Pancreas (tissue), 10 donors: ENCODE results near the gene MCRIP2. TPM values are rescaled to one million over a fixed set of nuclear protein-coding genes. Genes with fewer than 3 reads are reported as not detected.

ENCODE experiments used
- ATAC-seq, 4 donors: fragments of 200-7000 bp; cut with Tn5 transposase; one replicate each; pipeline versions ENCODE4 v1.8.0 to v1.9.1; 2020; ENCODE audit warnings: mild to moderate bottlenecking in 4 of 4, moderate library complexity in 4 of 4
- DNase-seq, 6 donors: peaks; one replicate each; pipeline ENCODE4 v3.0.0-alpha.2; 2020
- FAIRE-seq: peaks from 2 replicates; lab custom pipeline; 2012; peaks lifted over from hg19 to GRCh38; lab: Jason Lieb, UNC
- H3K27ac ChIP-seq, 4 donors: fragments of 200-600 bp; sonication (generic); 1 replicate in 3 of 4; 2 replicates in 1 of 4; pipeline versions ENCODE4 v1.5.0 to v1.8.0; 2020
- H3K27me3 ChIP-seq, 4 donors: fragments of 200-600 bp; one replicate each; pipeline ENCODE4 v1.8.0; 2021
- H3K36me3 ChIP-seq, 3 donors: fragments of 200-600 bp; sonication (generic) in 1 of 3; one replicate each; pipeline versions ENCODE4 v1.5.0 to v1.8.0; 2020 to 2021
- H3K4me1 ChIP-seq, 3 donors: fragments of 200-600 bp; one replicate each; pipeline ENCODE4 v1.8.0; 2021
- H3K4me3 ChIP-seq, 4 donors: fragments of 200-600 bp; sonication (generic) in 2 of 4; one replicate each; pipeline versions ENCODE4 v1.5.0 to v1.8.0; 2020 to 2021
- H3K9me3 ChIP-seq, 4 donors: fragments of 200-600 bp; one replicate each; pipeline ENCODE4 v1.8.0; 2021
- CTCF ChIP-seq, 4 donors: fragments of 200-600 bp; sonication (generic) in 3 of 4; IDR thresholded peaks; one replicate each; pipeline versions ENCODE4 v1.5.0 to v1.8.0; 2021; ENCODE audit warnings: antibody characterized with exemption in 4 of 4
- WGBS, 2 donors: extraction: QIAGEN DNeasy Blood & Tissue Kit; methylation state at CpG; one replicate each; pipeline ENCODE4 v1.1.7; 2013; 5-methylcytosine and 5-hydroxymethylcytosine counted together
- intact Hi-C, 3 donors: fragments of 100-400 bp; cut with DNase I; formaldehyde crosslinking; loops; one replicate each; pipeline versions ENCODE4 v1.11.1 to v1.14.2; 2022
- polyA plus RNA-seq, 2 donors: library from polyadenylated mRNA; stranded (reverse); fragments of 200-250 nt; gene quantifications; one replicate each; pipeline ENCODE4 v1.2.3, GENCODE V29; 2013
- total RNA-seq, 6 donors: library from RNA; stranded (reverse); fragmentation: NEBNext Ultra II Directional in 4 of 6; extraction: Animal tissue kit (Norgen Biotek cat#: 25700) in 4 of 6; gene quantifications; one replicate each; pipeline versions ENCODE4 v1.2.1 to v1.2.4, GENCODE V29; 2021 to 2023
- donor health status: healthy with polysubstance abuse.
- donor health status: DM: no; HTN: no; CAD: no; lungs with moderate emphysema.
- donor health status: DM: no; HTN: no; CAD: no.
- donor health status: control.
- donor health status: control.
- donor health status: Bipolar disorder and iron deficiency.
- donor health status: DM: yes; HTN: yes; CAD: no.
- donor health status: DM: no; HTN: no; CAD: no.
- donor health status: DM: no; HTN: no; CAD: no.
- donor health status: DM: yes; HTN: yes; CAD: no.

The MCRIP2 gene
- total and polyA plus RNA-seq, 8 donors, result 19.0 to 89.3 (median 27.7) TPM

GRCh38 chr16:657487-657886, 15.9 kb downstream of the MCRIP2 start:
- Histone ChIP-seq H3K4me1 (peaks cover 5 to 7% (median 5%) of the 10 kb centered on the region in 3 donors), H3K36me3 (peaks cover 0 to 12% (median 0%) of the 10 kb centered on the region in 3 donors), H3K9me3 (no peaks in the 10 kb centered on the region), H3K27me3 (no peaks in the 10 kb centered on the region), H3K4me3 (no peak overlapping the region), H3K27ac (no peak overlapping the region)
- no peak for TF ChIP-seq CTCF (IDR thresholded peaks at IDR 0.05)
- FAIRE-seq, result no peak
- no peak for DNase-seq
- intact Hi-C loops, result loop anchor here in 1 of 3 donors (10.0 kb wide), 1 partner anchor 273 kb away; the partner anchor contains the start of gene PGAP6
- WGBS, 2 donors, result 96 to 97% methylated on average over 19 to 22 of the region's 22 CpGs
- ATAC-seq, result no peak

GRCh38 chr16:658679-659571, 17.3 kb downstream of the MCRIP2 start:
- ATAC-seq, result no peak
- Histone ChIP-seq H3K4me1 (peaks cover 5 to 7% (median 5%) of the 10 kb centered on the region in 3 donors), H3K4me3 (no peak overlapping the region), H3K36me3 (peaks cover 0 to under 1% (median 0%) of the 10 kb centered on the region in 3 donors), H3K9me3 (no peaks in the 10 kb centered on the region), H3K27ac (no peak overlapping the region), H3K27me3 (no peaks in the 10 kb centered on the region)
- TF ChIP-seq CTCF (IDR thresholded peaks at IDR 0.05), result no peak
- intact Hi-C loops, result loop anchor here in 1 of 3 donors (10.0 kb wide), 1 partner anchor 274 kb away; the partner anchor contains the start of gene PGAP6
- WGBS, 2 donors, result 92% methylated on average over 33 to 35 of the region's 35 CpGs
- no peak for FAIRE-seq
- DNase-seq, result peak in 1 of 6 donors; percentile 81

- FAIRE-seq (no peak), ATAC-seq (no peak), DNase-seq (peak in 2 of 6 donors; percentile 68 to 86)
- Histone ChIP-seq H3K4me1 (peaks cover 5 to 7% (median 5%) of the 10 kb centered on the region in 3 donors), H3K9me3 (no peaks in the 10 kb centered on the region), H3K36me3 (no peaks in the 10 kb centered on the region), H3K4me3 (no peak overlapping the region), H3K27me3 (no peaks in the 10 kb centered on the region), H3K27ac (no peak overlapping the region)
- WGBS, 2 donors, result 88 to 95% methylated on average over 20 of the region's 20 CpGs
- TF ChIP-seq CTCF (IDR thresholded peaks at IDR 0.05), result no peak
- intact Hi-C loops, result loop anchor here in 2 of 3 donors (5.0 to 10.0 kb wide), 2 partner anchors 82 to 275 kb away; partner anchors contain the start of gene PGAP6 (in 1 of the 2)
Measured at GRCh38 chr16:659618-660017, 18.0 kb downstream of the MCRIP2 start.

- H3K27ac ChIP-seq, result peak overlapping the region; percentile 55 to 72 (median 61)
- no peak for TF ChIP-seq CTCF (IDR thresholded peaks at IDR 0.05)
- 58 to 66% methylated on average over 6 of the region's 6 CpGs for WGBS, 2 donors
- H3K4me3 ChIP-seq, result no peak overlapping the region
- H3K36me3 ChIP-seq, result no peaks in the 10 kb centered on the region
- no peaks in the 10 kb centered on the region for H3K9me3 ChIP-seq
- peaks cover 5 to 7% (median 5%) of the 10 kb centered on the region in 3 donors for H3K4me1 ChIP-seq
- DNase-seq (peak in 1 of 6 donors; percentile 86), FAIRE-seq (no peak), ATAC-seq (peak in 3 of 4 donors; percentile 0 to 1 (median 1))
- intact Hi-C loops, result loop anchor here in 1 of 3 donors (5.0 kb wide), 1 partner anchor 83 kb away; no protein-coding TSS in a partner anchor
- no peaks in the 10 kb centered on the region for H3K27me3 ChIP-seq
Measured at GRCh38 chr16:660132-660458, 18.5 kb downstream of the MCRIP2 start.
